ENCODE results near the gene NF1. TPM values are rescaled to one million over a fixed set of nuclear protein-coding genes. Genes with fewer than 3 reads are reported as not detected.

The NF1 gene
- polyA plus RNA-seq, 1 of the 3 experiments (the other 2 are of a cell fraction), result 19.6 TPM

DNA sequence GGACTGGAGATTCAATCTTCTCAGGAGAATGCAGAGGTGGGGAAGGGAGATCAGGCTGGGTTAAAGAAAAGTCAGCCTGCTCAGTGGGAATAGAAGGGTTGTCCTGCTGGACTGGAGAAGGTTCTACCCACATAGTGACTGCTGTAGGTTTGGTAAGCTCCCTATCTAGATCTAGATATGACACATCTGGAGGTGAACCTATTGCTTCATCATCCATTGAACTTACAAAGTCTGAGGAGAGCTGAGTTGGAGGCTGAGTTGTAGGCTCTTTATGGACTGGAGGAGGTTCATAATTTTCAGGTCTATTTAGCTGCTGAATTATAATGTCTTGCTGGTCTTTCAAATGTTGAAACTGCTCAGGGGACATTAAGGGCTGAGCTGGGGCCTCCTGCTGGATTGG lies 46.0 kb upstream of the NF1 start:
- DNase-seq, result no peak
- TF ChIP-seq TCF12 (IDR thresholded peaks at IDR 0.05) (no peak), GATA2 (CRISPR knock-in tag; IDR thresholded peaks at IDR 0.05) (no peak), ELF1 (IDR thresholded peaks at IDR 0.05) (no peak), SMC3 (IDR thresholded peaks at IDR 0.05; ENCODE audit: low read depth, low read length) (no peak), MEF2A (IDR thresholded peaks at IDR 0.05; ENCODE audit: borderline replicate concordance, low read depth) (no peak), YY1 (IDR thresholded peaks at IDR 0.05; ENCODE audit: low read depth) (no peak), MXI1 (IDR thresholded peaks at IDR 0.05; ENCODE audit: low read depth, low read length) (no peak), RCOR1 (IDR thresholded peaks at IDR 0.05; ENCODE audit: low read length) (no peak), GABPA (IDR thresholded peaks at IDR 0.05; ENCODE audit: low read depth) (no peak)
- TF ChIP-seq, protein P1, sequence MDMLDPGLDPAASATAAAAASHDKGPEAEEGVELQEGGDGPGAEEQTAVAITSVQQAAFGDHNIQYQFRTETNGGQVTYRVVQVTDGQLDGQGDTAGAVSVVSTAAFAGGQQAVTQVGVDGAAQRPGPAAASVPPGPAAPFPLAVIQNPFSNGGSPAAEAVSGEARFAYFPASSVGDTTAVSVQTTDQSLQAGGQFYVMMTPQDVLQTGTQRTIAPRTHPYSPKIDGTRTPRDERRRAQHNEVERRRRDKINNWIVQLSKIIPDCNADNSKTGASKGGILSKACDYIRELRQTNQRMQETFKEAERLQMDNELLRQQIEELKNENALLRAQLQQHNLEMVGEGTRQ (IDR thresholded peaks at IDR 0.05; ENCODE audit: borderline replicate concordance, low read depth, low read length), result no peak
- Histone ChIP-seq H4K20me1 (ENCODE audit: insufficient read depth) (no peaks in the 10 kb centered on the region), H3K36me3 (replicated peaks in 1 of 2; ENCODE audit: control insufficient read depth in 1 of 2, insufficient read depth in 2 of 2, low read length in 1 of 2) (no peaks in the 10 kb centered on the region), H3K9ac (no peak overlapping the region), H3K9me2 (no peaks in the 10 kb centered on the region), H3K79me2 (ENCODE audit: insufficient read depth) (no peaks in the 10 kb centered on the region), H3K9me3 (no peaks in the 10 kb centered on the region), H2AFZ (ENCODE audit: low read depth) (no peak overlapping the region), H3K4me3 (ENCODE audit: low read depth in 2 of 2, low read length in 1 of 2) (no peak overlapping the region), H3F3A (replicated peaks; ENCODE audit: insufficient read depth) (peaks cover 21% of the 10 kb centered on the region), H3K27me3 (ENCODE audit: insufficient read depth) (no peaks in the 10 kb centered on the region), H3K27ac (ENCODE audit: low read depth in 2 of 2, low read length in 1 of 2) (no peak overlapping the region), H3K4me2 (no peak overlapping the region), H3K4me1 (ENCODE audit: control insufficient read depth in 1 of 2, insufficient read depth in 2 of 2, low read depth in 1 of 2, low read length in 1 of 2) (no peaks in the 10 kb centered on the region)
- ChIA-PET POLR2A (no interaction called here), CTCF (no interaction called here)

DNA sequence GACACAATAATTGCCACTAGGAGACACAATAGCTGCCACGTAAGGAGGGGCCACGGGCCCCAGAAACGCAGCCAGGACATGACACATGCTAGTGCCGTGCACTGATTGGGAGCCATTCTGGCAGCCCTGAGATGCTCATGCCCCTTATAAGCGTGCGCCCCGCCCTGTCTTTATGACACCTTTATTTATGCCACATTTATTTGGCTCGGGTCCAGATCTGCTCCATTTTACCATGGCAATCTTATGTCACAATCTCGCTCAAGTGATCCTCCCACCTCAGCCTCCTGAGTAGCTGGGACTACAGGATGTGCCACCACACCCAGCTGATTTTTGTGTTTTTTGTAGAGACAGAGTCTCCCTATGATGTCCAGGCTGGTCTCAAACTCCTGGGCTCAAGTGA lies 43.8 kb upstream of the NF1 start:
- no peaks in the 10 kb centered on the region for H3K4me1 ChIP-seq (ENCODE audit: control insufficient read depth in 1 of 2, insufficient read depth in 2 of 2, low read depth in 1 of 2, low read length in 1 of 2)
- CTCF ChIA-PET, result no interaction called here
- H3K4me2 ChIP-seq, result no peak overlapping the region
- TF ChIP-seq FOXJ3 (CRISPR knock-in tag; IDR thresholded peaks at IDR 0.05), result no peak
- TF ChIP-seq EZH2phosphoT487 (IDR thresholded peaks at IDR 0.05; ENCODE audit: borderline replicate concordance, low read depth), result no peak
- TF ChIP-seq RCOR1 (IDR thresholded peaks at IDR 0.05; ENCODE audit: low read length), result no peak
- TF ChIP-seq FOXM1 (IDR thresholded peaks at IDR 0.05; ENCODE audit: low read depth), result no peak
- no peak for TF ChIP-seq TAF1 (IDR thresholded peaks at IDR 0.05; ENCODE audit: borderline replicate concordance, low read depth, low read length)
- no peak for TF ChIP-seq TCF12 (IDR thresholded peaks at IDR 0.05)
- TF ChIP-seq FOSL2 (IDR thresholded peaks at IDR 0.05; ENCODE audit: borderline replicate concordance, low read depth), result no peak
- no peak for TF ChIP-seq MEF2A (IDR thresholded peaks at IDR 0.05; ENCODE audit: borderline replicate concordance, low read depth)
- no peak for TF ChIP-seq RXRA (IDR thresholded peaks at IDR 0.05; ENCODE audit: borderline replicate concordance, low read depth)
- no peak for TF ChIP-seq NFIC (IDR thresholded peaks at IDR 0.05; ENCODE audit: borderline replicate concordance)
- TF ChIP-seq, protein P2, sequence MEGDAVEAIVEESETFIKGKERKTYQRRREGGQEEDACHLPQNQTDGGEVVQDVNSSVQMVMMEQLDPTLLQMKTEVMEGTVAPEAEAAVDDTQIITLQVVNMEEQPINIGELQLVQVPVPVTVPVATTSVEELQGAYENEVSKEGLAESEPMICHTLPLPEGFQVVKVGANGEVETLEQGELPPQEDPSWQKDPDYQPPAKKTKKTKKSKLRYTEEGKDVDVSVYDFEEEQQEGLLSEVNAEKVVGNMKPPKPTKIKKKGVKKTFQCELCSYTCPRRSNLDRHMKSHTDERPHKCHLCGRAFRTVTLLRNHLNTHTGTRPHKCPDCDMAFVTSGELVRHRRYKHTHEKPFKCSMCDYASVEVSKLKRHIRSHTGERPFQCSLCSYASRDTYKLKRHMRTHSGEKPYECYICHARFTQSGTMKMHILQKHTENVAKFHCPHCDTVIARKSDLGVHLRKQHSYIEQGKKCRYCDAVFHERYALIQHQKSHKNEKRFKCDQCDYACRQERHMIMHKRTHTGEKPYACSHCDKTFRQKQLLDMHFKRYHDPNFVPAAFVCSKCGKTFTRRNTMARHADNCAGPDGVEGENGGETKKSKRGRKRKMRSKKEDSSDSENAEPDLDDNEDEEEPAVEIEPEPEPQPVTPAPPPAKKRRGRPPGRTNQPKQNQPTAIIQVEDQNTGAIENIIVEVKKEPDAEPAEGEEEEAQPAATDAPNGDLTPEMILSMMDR (IDR thresholded peaks at IDR 0.05), result no peak
- no peak for TF ChIP-seq RAD21 (IDR thresholded peaks at IDR 0.05; ENCODE audit: low read length)
- TF ChIP-seq RFX5 (IDR thresholded peaks at IDR 0.05; ENCODE audit: low read length), result no peak
- no peak overlapping the region for H3K9ac ChIP-seq
- POLR2A ChIA-PET, result no interaction called here
- no peaks in the 10 kb centered on the region for H3K79me2 ChIP-seq (ENCODE audit: insufficient read depth)
- peaks cover 21% of the 10 kb centered on the region for H3F3A ChIP-seq (replicated peaks; ENCODE audit: insufficient read depth)
- 0 out of 4 replicates have a peak overlapping the region, but pooled peaks of 1 of the 2 experiments have one; percentile 80 for H3K27ac ChIP-seq (ENCODE audit: low read depth in 2 of 2, low read length in 1 of 2)
- 85% methylated on average over 8 of the region's 9 CpGs for WGBS (ENCODE audit: low lambda C conversion rate)
- H3K4me3 ChIP-seq (ENCODE audit: low read depth in 2 of 2, low read length in 1 of 2), result no peak overlapping the region
- no peak overlapping the region for H2AFZ ChIP-seq (ENCODE audit: low read depth)
- no peaks in the 10 kb centered on the region for H4K20me1 ChIP-seq (ENCODE audit: insufficient read depth)
- no peaks in the 10 kb centered on the region for H3K36me3 ChIP-seq (replicated peaks in 1 of 2; ENCODE audit: control insufficient read depth in 1 of 2, insufficient read depth in 2 of 2, low read length in 1 of 2)
- no peak for DNase-seq
- H3K27me3 ChIP-seq (ENCODE audit: insufficient read depth), result no peaks in the 10 kb centered on the region
- no peaks in the 10 kb centered on the region for H3K9me2 ChIP-seq
- H3K9me3 ChIP-seq, result no peaks in the 10 kb centered on the region
